ENCODE results near the gene MXRA7.

DNA sequence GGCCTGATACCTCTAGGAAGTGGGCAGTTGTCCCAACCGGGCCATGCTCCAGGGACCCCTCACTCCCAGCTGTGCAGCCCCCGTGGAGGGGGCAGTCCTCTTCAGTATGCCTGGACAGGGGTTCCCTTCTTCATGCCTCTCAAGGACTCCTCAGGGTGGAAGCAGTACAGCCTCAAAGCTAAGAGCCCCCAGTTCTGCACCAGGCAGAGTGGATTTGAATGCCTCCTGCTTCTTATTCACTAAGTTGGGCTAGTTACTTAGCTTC, 43.3 kb downstream of the MXRA7 start:
- TF ChIP-seq, protein P1, sequence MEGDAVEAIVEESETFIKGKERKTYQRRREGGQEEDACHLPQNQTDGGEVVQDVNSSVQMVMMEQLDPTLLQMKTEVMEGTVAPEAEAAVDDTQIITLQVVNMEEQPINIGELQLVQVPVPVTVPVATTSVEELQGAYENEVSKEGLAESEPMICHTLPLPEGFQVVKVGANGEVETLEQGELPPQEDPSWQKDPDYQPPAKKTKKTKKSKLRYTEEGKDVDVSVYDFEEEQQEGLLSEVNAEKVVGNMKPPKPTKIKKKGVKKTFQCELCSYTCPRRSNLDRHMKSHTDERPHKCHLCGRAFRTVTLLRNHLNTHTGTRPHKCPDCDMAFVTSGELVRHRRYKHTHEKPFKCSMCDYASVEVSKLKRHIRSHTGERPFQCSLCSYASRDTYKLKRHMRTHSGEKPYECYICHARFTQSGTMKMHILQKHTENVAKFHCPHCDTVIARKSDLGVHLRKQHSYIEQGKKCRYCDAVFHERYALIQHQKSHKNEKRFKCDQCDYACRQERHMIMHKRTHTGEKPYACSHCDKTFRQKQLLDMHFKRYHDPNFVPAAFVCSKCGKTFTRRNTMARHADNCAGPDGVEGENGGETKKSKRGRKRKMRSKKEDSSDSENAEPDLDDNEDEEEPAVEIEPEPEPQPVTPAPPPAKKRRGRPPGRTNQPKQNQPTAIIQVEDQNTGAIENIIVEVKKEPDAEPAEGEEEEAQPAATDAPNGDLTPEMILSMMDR (IDR thresholded peaks at IDR 0.05) = no peak
- no peak for TF ChIP-seq RFX5 (IDR thresholded peaks at IDR 0.05; ENCODE audit: low read length)
- no peak for TF ChIP-seq RCOR1 (IDR thresholded peaks at IDR 0.05; ENCODE audit: low read length)
- no peak for TF ChIP-seq POLR2AphosphoS5 (IDR thresholded peaks at IDR 0.05; ENCODE audit: low read depth, low read length)
- no peak for TF ChIP-seq FOXM1 (IDR thresholded peaks at IDR 0.05; ENCODE audit: low read depth)
- TF ChIP-seq, protein P2, sequence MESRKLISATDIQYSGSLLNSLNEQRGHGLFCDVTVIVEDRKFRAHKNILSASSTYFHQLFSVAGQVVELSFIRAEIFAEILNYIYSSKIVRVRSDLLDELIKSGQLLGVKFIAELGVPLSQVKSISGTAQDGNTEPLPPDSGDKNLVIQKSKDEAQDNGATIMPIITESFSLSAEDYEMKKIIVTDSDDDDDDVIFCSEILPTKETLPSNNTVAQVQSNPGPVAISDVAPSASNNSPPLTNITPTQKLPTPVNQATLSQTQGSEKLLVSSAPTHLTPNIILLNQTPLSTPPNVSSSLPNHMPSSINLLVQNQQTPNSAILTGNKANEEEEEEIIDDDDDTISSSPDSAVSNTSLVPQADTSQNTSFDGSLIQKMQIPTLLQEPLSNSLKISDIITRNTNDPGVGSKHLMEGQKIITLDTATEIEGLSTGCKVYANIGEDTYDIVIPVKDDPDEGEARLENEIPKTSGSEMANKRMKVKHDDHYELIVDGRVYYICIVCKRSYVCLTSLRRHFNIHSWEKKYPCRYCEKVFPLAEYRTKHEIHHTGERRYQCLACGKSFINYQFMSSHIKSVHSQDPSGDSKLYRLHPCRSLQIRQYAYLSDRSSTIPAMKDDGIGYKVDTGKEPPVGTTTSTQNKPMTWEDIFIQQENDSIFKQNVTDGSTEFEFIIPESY (IDR thresholded peaks at IDR 0.05; ENCODE audit: borderline replicate concordance, low read depth) = no peak
- TF ChIP-seq EP300 (IDR thresholded peaks at IDR 0.05; ENCODE audit: borderline replicate concordance in 1 of 2, low read depth in 1 of 2, low read length in 1 of 2) = no peak
- no peak for TF ChIP-seq NFIC (IDR thresholded peaks at IDR 0.05; ENCODE audit: borderline replicate concordance)
- no peak for TF ChIP-seq JUND (IDR thresholded peaks at IDR 0.05)
- TF ChIP-seq, protein P3, sequence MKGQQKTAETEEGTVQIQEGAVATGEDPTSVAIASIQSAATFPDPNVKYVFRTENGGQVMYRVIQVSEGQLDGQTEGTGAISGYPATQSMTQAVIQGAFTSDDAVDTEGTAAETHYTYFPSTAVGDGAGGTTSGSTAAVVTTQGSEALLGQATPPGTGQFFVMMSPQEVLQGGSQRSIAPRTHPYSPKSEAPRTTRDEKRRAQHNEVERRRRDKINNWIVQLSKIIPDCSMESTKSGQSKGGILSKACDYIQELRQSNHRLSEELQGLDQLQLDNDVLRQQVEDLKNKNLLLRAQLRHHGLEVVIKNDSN (IDR thresholded peaks at IDR 0.05; ENCODE audit: borderline replicate concordance, low read depth) = no peak
- TF ChIP-seq, protein P4, sequence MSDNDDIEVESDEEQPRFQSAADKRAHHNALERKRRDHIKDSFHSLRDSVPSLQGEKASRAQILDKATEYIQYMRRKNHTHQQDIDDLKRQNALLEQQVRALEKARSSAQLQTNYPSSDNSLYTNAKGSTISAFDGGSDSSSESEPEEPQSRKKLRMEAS (IDR thresholded peaks at IDR 0.05; ENCODE audit: low read depth) = no peak

All from SK-N-SH (cell line).